K562 (cell line): Measurements from ENCODE around the gene MAP3K20. TPM values are rescaled to one million over a fixed set of nuclear protein-coding genes. Genes with fewer than 3 reads are reported as not detected.

Experiments used
- ATAC-seq: fragments of 200-7000 bp; cut with Tn5 transposase; 3 replicates; pipeline ENCODE4 v1.9.1; 2020; ENCODE audit warnings: moderate library complexity
- BruUV-seq: library from RNA; stranded (reverse); fragments of 400-500 nt; replicated peaks from 2 replicates; lab custom pipeline; 2021; lab: Mats Ljungman, UMichigan
- CTCF ChIA-PET: fragments of 300-600 bp; formaldehyde crosslinking; extraction: SDS; loops from one replicate; lab custom pipeline; 2021; ENCODE audit warnings: low intra/inter-chr PET ratio; lab: Yijun Ruan, JAX
- POLR2A ChIA-PET: fragments of 300-600, 350-650 bp; sonication (Branson Sonifier 250); formaldehyde crosslinking; extraction: SDS; loops from one replicate; lab custom pipeline; 2021; ENCODE audit warnings: antibody characterized with exemption, inconsistent platforms; lab: Yijun Ruan, JAX
- DNase-seq, 4 experiments: peaks; one replicate each; pipeline versions ENCODE4 v3.0.0 to v3.0.0-alpha.2; 2011 to 2018; ENCODE audit warnings: low spot score in 3 of 4, mixed read lengths in 3 of 4; ENCODE audit errors: extremely low read depth in 1 of 4
- FAIRE-seq: peaks from 2 replicates; lab custom pipeline; 2011; peaks lifted over from hg19 to GRCh38; lab: Jason Lieb, UNC
- H2AFZ ChIP-seq: 2 replicates; pipeline ENCODE4 v1.6.0; 2011; ENCODE audit warnings: low read depth, low read length, control low read depth, inconsistent platforms
- H3K27ac ChIP-seq: fragments of 200-600 bp; 3 replicates; pipeline ENCODE4 v1.8.0; 2011; ENCODE audit warnings: low read depth, mild to moderate bottlenecking, control low read depth, inconsistent platforms, low read length, moderate library complexity, mixed read lengths; ENCODE audit errors: extremely low read depth
- H3K27me3 ChIP-seq, 2 experiments: fragments of 300-600 bp in 1 of 2; 2 replicates in 1 of 2; 3 replicates in 1 of 2; pipeline versions ENCODE4 v1.6.0 to v1.8.0; 2011; ENCODE audit warnings: inconsistent platforms in 2 of 2, low read length in 2 of 2, mild to moderate bottlenecking in 1 of 2, mixed read lengths in 1 of 2, moderate library complexity in 1 of 2; ENCODE audit not compliant: control insufficient read depth in 2 of 2, insufficient read depth in 2 of 2
- H3K36me3 ChIP-seq: fragments of 300-600 bp; 3 replicates; pipeline ENCODE4 v1.8.0; 2011; ENCODE audit warnings: mild to moderate bottlenecking, low read length, inconsistent platforms; ENCODE audit not compliant: control insufficient read depth, insufficient read depth
- H3K4me1 ChIP-seq, 2 experiments: fragments of 200-600 bp in 1 of 2; replicated peaks in 1 of 2; 2 replicates in 1 of 2; 3 replicates in 1 of 2; pipeline versions ENCODE4 v1.5.1 to v1.8.0; 2011; ENCODE audit warnings: inconsistent platforms in 2 of 2, low read length in 2 of 2, mild to moderate bottlenecking in 1 of 2, mixed read lengths in 1 of 2, moderate library complexity in 1 of 2; ENCODE audit not compliant: control insufficient read depth in 2 of 2, insufficient read depth in 2 of 2
- H3K4me2 ChIP-seq: 2 replicates; pipeline ENCODE4 v1.6.1; 2011; ENCODE audit warnings: low read length, control low read depth, inconsistent platforms, mixed read lengths; ENCODE audit not compliant: insufficient read depth
- H3K4me3 ChIP-seq: fragments of 200-600 bp; sonication (generic), shearing (Covaris generic); 2 replicates; pipeline ENCODE4 v1.5.1; 2016; ENCODE audit warnings: control low read depth, inconsistent platforms
- H3K79me2 ChIP-seq: fragments of 200-600 bp; 3 replicates; pipeline ENCODE4 v1.8.0; 2011; ENCODE audit warnings: low read length, inconsistent platforms; ENCODE audit not compliant: control insufficient read depth, insufficient read depth
- H3K9ac ChIP-seq, 2 experiments: 2 replicates each; pipeline versions ENCODE4 v1.6.0 to v1.6.1; 2011; ENCODE audit warnings: low read depth in 2 of 2, low read length in 2 of 2, control low read depth in 1 of 2, inconsistent platforms in 1 of 2, mild to moderate bottlenecking in 1 of 2, mixed read lengths in 1 of 2; ENCODE audit not compliant: insufficient read depth in 1 of 2
- H3K9me1 ChIP-seq: one replicate; pipeline ENCODE4 v1.6.0; 2011; ENCODE audit warnings: inconsistent platforms, mild to moderate bottlenecking, low read length, moderate library complexity; ENCODE audit not compliant: control insufficient read depth, insufficient read depth
- H3K9me3 ChIP-seq: replicated peaks from 2 replicates; pipeline ENCODE4 v1.5.1; 2011; ENCODE audit warnings: low read depth, low read length, inconsistent platforms; ENCODE audit not compliant: control insufficient read depth, insufficient read depth
- H4K20me1 ChIP-seq: replicated peaks from 2 replicates; pipeline ENCODE4 v1.6.1; 2011; ENCODE audit warnings: low read length, inconsistent platforms, mixed read lengths; ENCODE audit not compliant: control insufficient read depth, insufficient read depth
- ARHGAP35 ChIP-seq: fragments of 450-650 bp; IDR thresholded peaks from 2 replicates; pipeline ENCODE4 v1.6.1; 2018; ENCODE audit not compliant: partially characterized antibody
- CHD2 ChIP-seq: IDR thresholded peaks from 2 replicates; pipeline ENCODE4 v1.6.1; 2011; ENCODE audit warnings: low read depth, low read length
- CTBP1 ChIP-seq: fragments of 450-650 bp; IDR thresholded peaks from 2 replicates; pipeline ENCODE4 v1.6.1; 2016; ENCODE audit warnings: borderline replicate concordance
- ETS2 ChIP-seq: IDR thresholded peaks from 2 replicates; pipeline ENCODE4 v1.6.1; 2016; ENCODE audit warnings: borderline replicate concordance, missing genetic modification characterization, mild to moderate bottlenecking, moderate library complexity, missing compliant biosample characterization; ENCODE audit not compliant: poor library complexity, severe bottlenecking
- FOXK1 ChIP-seq: sonication (generic); formaldehyde crosslinking; IDR thresholded peaks from 2 replicates; pipeline ENCODE4 v1.8.0; 2022; ENCODE audit warnings: missing genetic modification reagents, mild to moderate bottlenecking, borderline replicate concordance
- HCFC1 ChIP-seq: IDR thresholded peaks from 2 replicates; pipeline ENCODE4 v1.6.1; 2012; ENCODE audit warnings: low read depth, low read length, improper control_type of control experiment
- HDGF ChIP-seq: fragments of 450-650 bp; IDR thresholded peaks from 2 replicates; pipeline ENCODE4 v1.6.1; 2016
- HLTF ChIP-seq: fragments of 450-650 bp; IDR thresholded peaks from 2 replicates; pipeline ENCODE4 v1.6.1; 2016
- MTA2 ChIP-seq: fragments of 450-650 bp; IDR thresholded peaks from 2 replicates; pipeline ENCODE4 v1.6.1; 2016; ENCODE audit warnings: low read depth
- MXD1 ChIP-seq: fragments of 250-450 bp; sonication (Bioruptor Pico); IDR thresholded peaks from 2 replicates; pipeline ENCODE4 v1.8.0; 2021; ENCODE audit warnings: borderline replicate concordance, mild to moderate bottlenecking, moderate library complexity; ENCODE audit not compliant: poor library complexity, severe bottlenecking
- MXI1 ChIP-seq: IDR thresholded peaks from 2 replicates; pipeline ENCODE4 v1.6.1; 2011; ENCODE audit warnings: low read depth, mild to moderate bottlenecking, improper control_type of control experiment, low read length
- NCOA6 ChIP-seq: fragments of 450-650 bp; IDR thresholded peaks from 2 replicates; pipeline ENCODE4 v1.6.1; 2017; ENCODE audit warnings: mild to moderate bottlenecking
- RBM17 ChIP-seq: fragments of 200-400 bp; formaldehyde crosslinking; IDR thresholded peaks from 2 replicates; pipeline ENCODE4 v1.6.1; 2017; ENCODE audit warnings: low read depth, mild to moderate bottlenecking, low read length, borderline replicate concordance
- RCOR1 ChIP-seq, 2 experiments: IDR thresholded peaks; 2 replicates each; pipeline ENCODE4 v1.6.1; 2012; ENCODE audit warnings: low read depth in 2 of 2, low read length in 2 of 2, borderline replicate concordance in 1 of 2, improper control_type of control experiment in 1 of 2
- SMARCA5 ChIP-seq: fragments of 450-650 bp; IDR thresholded peaks from 2 replicates; pipeline ENCODE4 v1.6.1; 2016
- SNIP1 ChIP-seq: fragments of 450-650 bp; IDR thresholded peaks from 2 replicates; pipeline ENCODE4 v1.7.1; 2017; ENCODE audit warnings: low read depth, mild to moderate bottlenecking
- XRCC3 ChIP-seq: fragments of 450-650 bp; IDR thresholded peaks from 2 replicates; pipeline ENCODE4 v1.6.1; 2017; ENCODE audit warnings: mild to moderate bottlenecking, moderate library complexity
- ZBTB49 ChIP-seq: sonication (generic); formaldehyde crosslinking; IDR thresholded peaks from 2 replicates; pipeline ENCODE4 v1.8.0; 2022; ENCODE audit warnings: missing genetic modification reagents, mild to moderate bottlenecking, borderline replicate concordance
- ZFP91 ChIP-seq: sonication (generic); formaldehyde crosslinking; IDR thresholded peaks from 2 replicates; pipeline ENCODE4 v1.8.0; 2022; ENCODE audit warnings: mild to moderate bottlenecking, missing genetic modification reagents
- ZNF175 ChIP-seq: fragments of 200-800 bp; sonication (Bioruptor generic); IDR thresholded peaks from 2 replicates; pipeline ENCODE4 v1.6.1; 2016; ENCODE audit warnings: low read depth, mild to moderate bottlenecking, missing genetic modification characterization, missing compliant biosample characterization
- ZNF707 ChIP-seq: fragments of 250-450 bp; sonication (Bioruptor Pico); conservative IDR thresholded peaks from 2 replicates; pipeline ENCODE4 v1.8.0; 2022; ENCODE audit warnings: inconsistent platforms, mild to moderate bottlenecking, moderate library complexity
- WGBS: fragments of 100-300 bp; shearing (Covaris generic); methylation state at CpG from one replicate; pipeline ENCODE4 v1.1.6; 2016; ENCODE audit warnings: low coverage, mixed read lengths; ENCODE audit not compliant: insufficient coverage; ENCODE audit errors: missing lambda C conversion rate; 5-methylcytosine and 5-hydroxymethylcytosine counted together
- in situ Hi-C: fragments of 300-500 bp; cut with MboI; formaldehyde crosslinking; loops from 4 replicates; pipeline ENCODE4 v1.15.0; 2018; ENCODE audit warnings: inconsistent platforms, mixed read lengths
- intact Hi-C: fragments of 100-400 bp; cut with micrococcal nuclease; formaldehyde crosslinking; loops from 2 replicates; pipeline ENCODE4 v1.14.2; 2022
- polyA plus RNA-seq, 8 experiments: library from polyadenylated mRNA; depleted of rRNA in 4 of 8; stranded (reverse) in 5 of 8; unstranded in 3 of 8; fragments of >200 nt; fragmentation: Nextera tagmentation in 2 of 8; fragmentation: Illumina TruSeq in 1 of 8; extraction: Ambion mirVana in 2 of 8; extraction: Trizol in 1 of 8; gene quantifications; 2 replicates each; pipeline versions ENCODE4 v1.2.1 to v1.2.3, GENCODE V29; 2011 to 2014; ENCODE audit warnings: inconsistent platforms in 1 of 8, missing spikeins in 1 of 8
- total RNA-seq, 7 experiments: library from RNA; depleted of rRNA in 6 of 7; stranded (reverse); fragments of >200 nt in 6 of 7; fragmentation: Illumina TruSeq in 2 of 7; extraction: Trizol in 2 of 7; gene quantifications; 2 replicates each; pipeline versions ENCODE4 v1.2.1 to v1.2.3, GENCODE V29; 2011 to 2021; ENCODE audit warnings: low replicate concordance in 1 of 7

Gene MAP3K20
- total and polyA plus RNA-seq, 9 of the 15 experiments (the other 6 are each of a cell fraction or from before 2014, with no cell fraction given), result 9.8 to 34.2 (median 27.3) TPM

GRCh38 chr2:173291412-173291811, 215.8 kb downstream of the MAP3K20 start:
- peak; percentile 55 for FAIRE-seq
- Histone ChIP-seq H3K4me3 (no peak overlapping the region), H2AFZ (peak overlapping the region; percentile 38; the same call in 1 of the 2 replicates), H3K9ac (no peak overlapping the region), H3K9me1 (no peaks in the 10 kb centered on the region), H3K9me3 (peaks cover 22% of the 10 kb centered on the region), H3K79me2 (no peaks in the 10 kb centered on the region), H3K27me3 (no peaks in the 10 kb centered on the region), H3K4me1 (peaks cover 9 to 11% of the 10 kb centered on the region in 2 experiments; a peak in 4 of 5 replicates), H3K27ac (no peak overlapping the region), H4K20me1 (no peaks in the 10 kb centered on the region), H3K36me3 (no peaks in the 10 kb centered on the region), H3K4me2 (peak overlapping the region; percentile 9; the same call in 1 of the 2 replicates)
- BruUV-seq, result no TSS peak
- POLR2A ChIA-PET, result interaction anchor here (1.3 kb wide), 1 partner anchor 15 kb away, joined by 3 read pairs; no protein-coding TSS in a partner anchor
- WGBS, result 32% methylated on average over 3 of the region's 4 CpGs
- CTCF ChIA-PET, result no interaction called here
- in situ Hi-C loops (no loop called here), intact Hi-C loops (no loop called here)
- DNase-seq, result peak in 2 of 4 experiments; percentile 14 to 62
- ATAC-seq, result peak; percentile 70
- TF ChIP-seq NCOA6 (no peak), ETS2 (no peak), ZBTB49 (CRISPR knock-in tag) (no peak), MXI1 (no peak), ZNF707 (CRISPR knock-in tag) (peak; percentile 86), MXD1 (CRISPR knock-in tag) (peak; percentile 61), CHD2 (no peak), HLTF (0 out of 2 replicates have a peak, but pooled peaks have one; percentile 37), CTBP1 (peak; percentile 49; the same call in 1 of the 2 replicates), MTA2 (peak; percentile 68; the same call in 1 of the 2 replicates), HCFC1 (no peak), RBM17 (no peak), HDGF (no peak), XRCC3 (no peak), ARHGAP35 (no peak), ZFP91 (no peak), ZNF175 (CRISPR knock-in tag) (no peak), FOXK1 (CRISPR knock-in tag) (no peak), SNIP1 (no peak), RCOR1 (IDR thresholded peaks at IDR 0.05; ENCODE audit: borderline replicate concordance in 1 of 2, low read depth in 2 of 2, low read length in 2 of 2) (0 out of 4 replicates have a peak, but pooled peaks of 1 of the 2 experiments have one; percentile 20), SMARCA5 (no peak)
